ENCODE measurements around the gene RPS27L. TPM values are rescaled to one million over a fixed set of nuclear protein-coding genes. Genes with fewer than 3 reads are reported as not detected.

The RPS27L gene
- total RNA-seq, 1 experiment from 2014 or later, result 133 TPM

DNA sequence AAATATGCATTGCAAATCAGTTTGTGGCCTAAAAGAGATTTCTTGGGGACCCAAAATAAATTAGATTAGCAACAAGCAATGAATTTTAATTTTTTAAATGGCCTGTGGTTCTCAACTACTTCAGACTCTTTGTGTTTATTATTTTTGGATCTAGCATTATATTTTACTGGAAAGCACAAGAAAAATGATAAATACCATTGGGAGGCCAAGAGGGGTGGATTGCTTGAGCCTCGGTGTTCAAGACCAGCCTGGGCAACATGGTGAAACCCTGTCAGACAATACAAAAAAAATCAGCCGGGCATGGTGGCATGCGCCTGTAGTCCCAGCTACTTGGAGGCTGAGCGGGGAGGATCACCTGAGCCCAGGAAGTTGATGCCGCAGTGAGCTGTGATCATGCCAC lies 22.0 kb downstream of the RPS27L start:
- H3K9me3 Mint-ChIP-seq, result no peaks in the 10 kb centered on the region
- no peak for DNase-seq (ENCODE audit: low spot score)
- H3K4me3 Mint-ChIP-seq, result no peak overlapping the region
- no peak for ATAC-seq
- H3K4me1 Mint-ChIP-seq, result no peaks in the 10 kb centered on the region
- no peaks in the 10 kb centered on the region for H3K36me3 Mint-ChIP-seq
- H3K27me3 Mint-ChIP-seq (ENCODE audit: low read depth), result no peaks in the 10 kb centered on the region
- no peak overlapping the region for H3K27ac Mint-ChIP-seq
- POLR2A ChIA-PET, result interaction anchor here (0.7 kb wide), 1 partner anchor 234 kb away, joined by 3 read pairs; no protein-coding TSS in a partner anchor
- CTCF ChIA-PET, result interaction anchor here (1.0 kb wide), 1 partner anchor 42 kb away, joined by 3 read pairs; no protein-coding TSS in a partner anchor
- TF ChIP-seq ZNF138 (CRISPR knock-in tag; conservative IDR thresholded peaks at IDR 0.05) (no peak), IRF2 (CRISPR knock-in tag; IDR thresholded peaks at IDR 0.05; ENCODE audit: borderline replicate concordance, low read depth) (no peak), FOXJ3 (CRISPR knock-in tag; IDR thresholded peaks at IDR 0.05; ENCODE audit: borderline replicate concordance) (no peak), NFATC4 (CRISPR knock-in tag; IDR thresholded peaks at IDR 0.05) (no peak), TEAD1 (CRISPR knock-in tag; IDR thresholded peaks at IDR 0.05) (no peak), ZNF396 (CRISPR knock-in tag; IDR thresholded peaks at IDR 0.05; ENCODE audit: borderline replicate concordance) (no peak), NR2C2 (CRISPR knock-in tag; IDR thresholded peaks at IDR 0.05) (no peak), ZNF423 (CRISPR knock-in tag; IDR thresholded peaks at IDR 0.05) (no peak), TCF7 (CRISPR knock-in tag; IDR thresholded peaks at IDR 0.05; ENCODE audit: low read depth) (no peak), NR1H2 (CRISPR knock-in tag; IDR thresholded peaks at IDR 0.05) (no peak), ZNF671 (CRISPR knock-in tag; IDR thresholded peaks at IDR 0.05) (no peak), HMGA2 (CRISPR knock-in tag; IDR thresholded peaks at IDR 0.05) (no peak)
- TF ChIP-seq, protein P1, sequence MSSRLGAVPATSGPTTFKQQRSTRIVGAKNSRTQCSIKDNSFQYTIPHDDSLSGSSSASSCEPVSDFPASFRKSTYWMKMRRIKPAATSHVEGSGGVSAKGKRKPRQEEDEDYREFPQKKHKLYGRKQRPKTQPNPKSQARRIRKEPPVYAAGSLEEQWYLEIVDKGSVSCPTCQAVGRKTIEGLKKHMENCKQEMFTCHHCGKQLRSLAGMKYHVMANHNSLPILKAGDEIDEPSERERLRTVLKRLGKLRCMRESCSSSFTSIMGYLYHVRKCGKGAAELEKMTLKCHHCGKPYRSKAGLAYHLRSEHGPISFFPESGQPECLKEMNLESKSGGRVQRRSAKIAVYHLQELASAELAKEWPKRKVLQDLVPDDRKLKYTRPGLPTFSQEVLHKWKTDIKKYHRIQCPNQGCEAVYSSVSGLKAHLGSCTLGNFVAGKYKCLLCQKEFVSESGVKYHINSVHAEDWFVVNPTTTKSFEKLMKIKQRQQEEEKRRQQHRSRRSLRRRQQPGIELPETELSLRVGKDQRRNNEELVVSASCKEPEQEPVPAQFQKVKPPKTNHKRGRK (CRISPR knock-in tag; IDR thresholded peaks at IDR 0.05; ENCODE audit: borderline replicate concordance), result no peak
- TF ChIP-seq, protein P2, sequence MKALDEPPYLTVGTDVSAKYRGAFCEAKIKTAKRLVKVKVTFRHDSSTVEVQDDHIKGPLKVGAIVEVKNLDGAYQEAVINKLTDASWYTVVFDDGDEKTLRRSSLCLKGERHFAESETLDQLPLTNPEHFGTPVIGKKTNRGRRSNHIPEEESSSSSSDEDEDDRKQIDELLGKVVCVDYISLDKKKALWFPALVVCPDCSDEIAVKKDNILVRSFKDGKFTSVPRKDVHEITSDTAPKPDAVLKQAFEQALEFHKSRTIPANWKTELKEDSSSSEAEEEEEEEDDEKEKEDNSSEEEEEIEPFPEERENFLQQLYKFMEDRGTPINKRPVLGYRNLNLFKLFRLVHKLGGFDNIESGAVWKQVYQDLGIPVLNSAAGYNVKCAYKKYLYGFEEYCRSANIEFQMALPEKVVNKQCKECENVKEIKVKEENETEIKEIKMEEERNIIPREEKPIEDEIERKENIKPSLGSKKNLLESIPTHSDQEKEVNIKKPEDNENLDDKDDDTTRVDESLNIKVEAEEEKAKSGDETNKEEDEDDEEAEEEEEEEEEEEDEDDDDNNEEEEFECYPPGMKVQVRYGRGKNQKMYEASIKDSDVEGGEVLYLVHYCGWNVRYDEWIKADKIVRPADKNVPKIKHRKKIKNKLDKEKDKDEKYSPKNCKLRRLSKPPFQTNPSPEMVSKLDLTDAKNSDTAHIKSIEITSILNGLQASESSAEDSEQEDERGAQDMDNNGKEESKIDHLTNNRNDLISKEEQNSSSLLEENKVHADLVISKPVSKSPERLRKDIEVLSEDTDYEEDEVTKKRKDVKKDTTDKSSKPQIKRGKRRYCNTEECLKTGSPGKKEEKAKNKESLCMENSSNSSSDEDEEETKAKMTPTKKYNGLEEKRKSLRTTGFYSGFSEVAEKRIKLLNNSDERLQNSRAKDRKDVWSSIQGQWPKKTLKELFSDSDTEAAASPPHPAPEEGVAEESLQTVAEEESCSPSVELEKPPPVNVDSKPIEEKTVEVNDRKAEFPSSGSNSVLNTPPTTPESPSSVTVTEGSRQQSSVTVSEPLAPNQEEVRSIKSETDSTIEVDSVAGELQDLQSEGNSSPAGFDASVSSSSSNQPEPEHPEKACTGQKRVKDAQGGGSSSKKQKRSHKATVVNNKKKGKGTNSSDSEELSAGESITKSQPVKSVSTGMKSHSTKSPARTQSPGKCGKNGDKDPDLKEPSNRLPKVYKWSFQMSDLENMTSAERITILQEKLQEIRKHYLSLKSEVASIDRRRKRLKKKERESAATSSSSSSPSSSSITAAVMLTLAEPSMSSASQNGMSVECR (CRISPR knock-in tag; IDR thresholded peaks at IDR 0.05; ENCODE audit: borderline replicate concordance), result no peak
- TF ChIP-seq, protein P3, sequence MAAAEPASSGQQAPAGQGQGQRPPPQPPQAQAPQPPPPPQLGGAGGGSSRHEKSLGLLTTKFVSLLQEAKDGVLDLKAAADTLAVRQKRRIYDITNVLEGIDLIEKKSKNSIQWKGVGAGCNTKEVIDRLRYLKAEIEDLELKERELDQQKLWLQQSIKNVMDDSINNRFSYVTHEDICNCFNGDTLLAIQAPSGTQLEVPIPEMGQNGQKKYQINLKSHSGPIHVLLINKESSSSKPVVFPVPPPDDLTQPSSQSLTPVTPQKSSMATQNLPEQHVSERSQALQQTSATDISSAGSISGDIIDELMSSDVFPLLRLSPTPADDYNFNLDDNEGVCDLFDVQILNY (CRISPR knock-in tag; IDR thresholded peaks at IDR 0.05), result no peak
- TF ChIP-seq, protein P4, sequence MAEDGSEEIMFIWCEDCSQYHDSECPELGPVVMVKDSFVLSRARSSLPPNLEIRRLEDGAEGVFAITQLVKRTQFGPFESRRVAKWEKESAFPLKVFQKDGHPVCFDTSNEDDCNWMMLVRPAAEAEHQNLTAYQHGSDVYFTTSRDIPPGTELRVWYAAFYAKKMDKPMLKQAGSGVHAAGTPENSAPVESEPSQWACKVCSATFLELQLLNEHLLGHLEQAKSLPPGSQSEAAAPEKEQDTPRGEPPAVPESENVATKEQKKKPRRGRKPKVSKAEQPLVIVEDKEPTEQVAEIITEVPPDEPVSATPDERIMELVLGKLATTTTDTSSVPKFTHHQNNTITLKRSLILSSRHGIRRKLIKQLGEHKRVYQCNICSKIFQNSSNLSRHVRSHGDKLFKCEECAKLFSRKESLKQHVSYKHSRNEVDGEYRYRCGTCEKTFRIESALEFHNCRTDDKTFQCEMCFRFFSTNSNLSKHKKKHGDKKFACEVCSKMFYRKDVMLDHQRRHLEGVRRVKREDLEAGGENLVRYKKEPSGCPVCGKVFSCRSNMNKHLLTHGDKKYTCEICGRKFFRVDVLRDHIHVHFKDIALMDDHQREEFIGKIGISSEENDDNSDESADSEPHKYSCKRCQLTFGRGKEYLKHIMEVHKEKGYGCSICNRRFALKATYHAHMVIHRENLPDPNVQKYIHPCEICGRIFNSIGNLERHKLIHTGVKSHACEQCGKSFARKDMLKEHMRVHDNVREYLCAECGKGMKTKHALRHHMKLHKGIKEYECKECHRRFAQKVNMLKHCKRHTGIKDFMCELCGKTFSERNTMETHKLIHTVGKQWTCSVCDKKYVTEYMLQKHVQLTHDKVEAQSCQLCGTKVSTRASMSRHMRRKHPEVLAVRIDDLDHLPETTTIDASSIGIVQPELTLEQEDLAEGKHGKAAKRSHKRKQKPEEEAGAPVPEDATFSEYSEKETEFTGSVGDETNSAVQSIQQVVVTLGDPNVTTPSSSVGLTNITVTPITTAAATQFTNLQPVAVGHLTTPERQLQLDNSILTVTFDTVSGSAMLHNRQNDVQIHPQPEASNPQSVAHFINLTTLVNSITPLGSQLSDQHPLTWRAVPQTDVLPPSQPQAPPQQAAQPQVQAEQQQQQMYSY (CRISPR knock-in tag; IDR thresholded peaks at IDR 0.05), result no peak
- TF ChIP-seq, protein P5, sequence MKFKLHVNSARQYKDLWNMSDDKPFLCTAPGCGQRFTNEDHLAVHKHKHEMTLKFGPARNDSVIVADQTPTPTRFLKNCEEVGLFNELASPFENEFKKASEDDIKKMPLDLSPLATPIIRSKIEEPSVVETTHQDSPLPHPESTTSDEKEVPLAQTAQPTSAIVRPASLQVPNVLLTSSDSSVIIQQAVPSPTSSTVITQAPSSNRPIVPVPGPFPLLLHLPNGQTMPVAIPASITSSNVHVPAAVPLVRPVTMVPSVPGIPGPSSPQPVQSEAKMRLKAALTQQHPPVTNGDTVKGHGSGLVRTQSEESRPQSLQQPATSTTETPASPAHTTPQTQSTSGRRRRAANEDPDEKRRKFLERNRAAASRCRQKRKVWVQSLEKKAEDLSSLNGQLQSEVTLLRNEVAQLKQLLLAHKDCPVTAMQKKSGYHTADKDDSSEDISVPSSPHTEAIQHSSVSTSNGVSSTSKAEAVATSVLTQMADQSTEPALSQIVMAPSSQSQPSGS (CRISPR knock-in tag; IDR thresholded peaks at IDR 0.05; ENCODE audit: borderline replicate concordance, low read depth), result no peak
- TF ChIP-seq, protein P6, sequence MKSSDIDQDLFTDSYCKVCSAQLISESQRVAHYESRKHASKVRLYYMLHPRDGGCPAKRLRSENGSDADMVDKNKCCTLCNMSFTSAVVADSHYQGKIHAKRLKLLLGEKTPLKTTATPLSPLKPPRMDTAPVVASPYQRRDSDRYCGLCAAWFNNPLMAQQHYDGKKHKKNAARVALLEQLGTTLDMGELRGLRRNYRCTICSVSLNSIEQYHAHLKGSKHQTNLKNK (CRISPR knock-in tag; IDR thresholded peaks at IDR 0.05), result no peak
- TF ChIP-seq, protein P7, sequence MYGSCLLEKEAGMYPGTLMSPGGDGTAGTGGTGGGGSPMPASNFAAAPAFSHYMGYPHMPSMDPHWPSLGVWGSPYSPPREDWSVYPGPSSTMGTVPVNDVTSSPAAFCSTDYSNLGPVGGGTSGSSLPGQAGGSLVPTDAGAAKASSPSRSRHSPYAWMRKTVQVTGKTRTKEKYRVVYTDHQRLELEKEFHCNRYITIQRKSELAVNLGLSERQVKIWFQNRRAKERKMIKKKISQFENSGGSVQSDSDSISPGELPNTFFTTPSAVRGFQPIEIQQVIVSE (CRISPR knock-in tag; IDR thresholded peaks at IDR 0.05; ENCODE audit: borderline replicate concordance), result no peak
